Pulmonary artery endothelial cell (primary cell): ENCODE measurements around the gene SAT2. TPM values are rescaled to one million over a fixed set of nuclear protein-coding genes. Genes with fewer than 3 reads are reported as not detected.

Experiments
- DNase-seq: peaks from one replicate; pipeline ENCODE4 v3.0.0-alpha.2; 2011; ENCODE audit warnings: low read depth, low spot score
- total RNA-seq: library from RNA; depleted of rRNA; stranded (reverse); fragments of >200 nt; gene quantifications from 2 replicates; pipeline ENCODE4 v1.2.3, GENCODE V29; 2014

SAT2 gene
- total RNA-seq, 1 donor from 2014 or later, result 25.1 TPM

DNA sequence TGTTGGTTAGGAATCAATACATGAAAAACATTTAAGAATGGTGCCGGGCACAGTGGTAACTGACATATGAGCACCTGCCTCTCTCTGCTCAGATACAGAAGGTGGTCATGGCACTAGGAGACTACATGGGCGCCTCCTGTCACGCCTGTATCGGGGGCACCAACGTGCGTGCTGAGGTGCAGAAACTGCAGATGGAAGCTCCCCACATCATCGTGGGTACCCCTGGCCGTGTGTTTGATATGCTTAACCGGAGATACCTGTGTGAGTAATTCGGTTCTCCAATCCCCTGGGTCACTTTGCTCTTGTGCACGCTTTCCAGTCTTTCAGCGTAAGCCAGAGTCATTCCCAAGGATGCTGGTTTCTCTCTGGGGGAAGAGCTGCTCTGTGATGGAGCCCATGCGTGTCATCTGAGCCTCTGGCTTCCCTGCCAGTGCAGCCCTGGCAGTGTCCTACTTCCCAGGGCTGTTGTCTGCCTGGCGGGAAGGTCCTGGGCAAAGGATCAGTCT is 51.1 kb downstream of the SAT2 start:
- no peak for DNase-seq

Other genes with a start within 250 kb of the SAT2 start
- gene TNK1, start 246.7 kb downstream of the SAT2 start, total RNA-seq, result 0.26 and 0.60 TPM in 2 replicates
- gene PLSCR3, start 233.3 kb downstream of the SAT2 start, total RNA-seq, result 17.5 and 18.7 TPM in 2 replicates
- gene TMEM256, start 223.7 kb downstream of the SAT2 start, total RNA-seq, result 56.9 and 189 TPM in 2 replicates
- gene NLGN2, start 220.0 kb downstream of the SAT2 start, total RNA-seq, result 1.7 and 2.6 TPM in 2 replicates
- gene SPEM1, start 207.5 kb downstream of the SAT2 start, total RNA-seq, result not detected in 2 replicates
- not detected in 2 replicates for gene SPEM2, start 202.2 kb downstream of the SAT2 start, total RNA-seq
- gene SPEM3, start 199.0 kb downstream of the SAT2 start, total RNA-seq, result not detected in 2 replicates
- 5.2 and 7.3 TPM in 2 replicates for gene TMEM102, start 192.4 kb downstream of the SAT2 start, total RNA-seq
- gene FGF11, start 188.3 kb downstream of the SAT2 start, total RNA-seq, result 0.42 and 0.73 TPM in 2 replicates
- gene CHRNB1, start 182.8 kb downstream of the SAT2 start, total RNA-seq, result 7.1 and 7.5 TPM in 2 replicates
- gene ZBTB4, start 148.2 kb downstream of the SAT2 start, total RNA-seq, result 10.8 and 11.2 TPM in 2 replicates
- not detected in 2 replicates for gene SLC35G6, start 146.4 kb downstream of the SAT2 start, total RNA-seq
- 65.3 and 93.4 TPM in 2 replicates for gene POLR2A, start 143.5 kb downstream of the SAT2 start, total RNA-seq
- gene TNFSF12, start 78.8 kb downstream of the SAT2 start, total RNA-seq, result 6.1 and 8.2 TPM in 2 replicates
- 1.1 and 1.3 TPM in 2 replicates for gene TNFSF13, start 69.1 kb downstream of the SAT2 start, total RNA-seq
- 95.6 and 108 TPM in 2 replicates for gene SENP3, start 65.9 kb downstream of the SAT2 start, total RNA-seq
- gene CD68, start 48.2 kb downstream of the SAT2 start, total RNA-seq, result 2.0 and 3.6 TPM in 2 replicates
- 72.5 and 100 TPM in 2 replicates for gene MPDU1, start 44.0 kb downstream of the SAT2 start, total RNA-seq
- 0.07 TPM in 1 of 2 replicates, not detected in the other for gene SOX15, start 37.7 kb downstream of the SAT2 start, total RNA-seq
- gene FXR2, start 12.9 kb downstream of the SAT2 start, total RNA-seq, result 44.4 and 46.0 TPM in 2 replicates
- 0.13 TPM in 1 of 2 replicates, not detected in the other for gene SHBG, start 2.3 kb upstream of the SAT2 start, total RNA-seq
- not detected in 2 replicates for gene ATP1B2, start 23.1 kb upstream of the SAT2 start, total RNA-seq
- 50.9 and 53.7 TPM in 2 replicates for gene TP53, start 59.7 kb upstream of the SAT2 start, total RNA-seq
- gene WRAP53, start 60.7 kb upstream of the SAT2 start, total RNA-seq, result 9.6 and 13.7 TPM in 2 replicates
- 0.07 and 0.40 TPM in 2 replicates for gene EFNB3, start 77.4 kb upstream of the SAT2 start, total RNA-seq
- under 0.01 and 0.07 TPM in 2 replicates for gene DNAH2, start 89.9 kb upstream of the SAT2 start, total RNA-seq
- gene KDM6B, start 206.4 kb upstream of the SAT2 start, total RNA-seq, result 2.0 and 3.1 TPM in 2 replicates
- 5.8 and 19.8 TPM in 2 replicates for gene TMEM88, start 227.2 kb upstream of the SAT2 start, total RNA-seq
- 95.4 and 120 TPM in 2 replicates for gene NAA38, start 229.7 kb upstream of the SAT2 start, total RNA-seq
- gene CYB5D1, start 230.2 kb upstream of the SAT2 start, total RNA-seq, result 9.8 and 13.2 TPM in 2 replicates